Measurements from ENCODE around the gene CAMK2D. TPM values are rescaled to one million over a fixed set of nuclear protein-coding genes. Genes with fewer than 3 reads are reported as not detected.

CAMK2D gene
- total and polyA plus RNA-seq, 4 donors = 10.1 to 31.0 (median 25.6) TPM

- 90% methylated on average over 4 of the region's 4 CpGs for WGBS
- Histone ChIP-seq H3K9ac (ENCODE audit: low read depth in 1 of 2, low read length in 2 of 2) (no peak overlapping the region), H3K9me3 (ENCODE audit: control insufficient read depth in 4 of 4, low read length in 3 of 4) (no peaks in the 10 kb centered on the region), H3K36me3 (ENCODE audit: control insufficient read depth in 4 of 4, insufficient read depth in 3 of 4, low read depth in 1 of 4, low read length in 3 of 4) (no peaks in the 10 kb centered on the region), H3K4me3 (ENCODE audit: low read depth in 1 of 3, low read length in 3 of 3) (no peak overlapping the region), H3K27ac (ENCODE audit: low read depth in 1 of 2, low read length in 2 of 2) (no peak overlapping the region), H3K4me1 (ENCODE audit: control insufficient read depth in 4 of 4, insufficient read depth in 4 of 4, low read length in 3 of 4) (peaks cover 0 to 23% (median 8%) of the 10 kb centered on the region in 4 donors), H3K27me3 (ENCODE audit: control insufficient read depth in 4 of 4, insufficient read depth in 4 of 4, low read length in 3 of 4) (no peaks in the 10 kb centered on the region)
- TF ChIP-seq FOXA1 (IDR thresholded peaks at IDR 0.05) = no peak
- TF ChIP-seq CTCF (IDR thresholded peaks at IDR 0.05; ENCODE audit: low read depth, low read length, missing input control) = no peak
- no peak for TF ChIP-seq JUND (IDR thresholded peaks at IDR 0.05)
- TF ChIP-seq TAF1 (conservative IDR thresholded peaks at IDR 0.05) = no peak
- no peak for TF ChIP-seq EGR1 (IDR thresholded peaks at IDR 0.05; ENCODE audit: low read depth in 2 of 2)
- TF ChIP-seq YY1 (IDR thresholded peaks at IDR 0.05) = no peak
- TF ChIP-seq RAD21 (IDR thresholded peaks at IDR 0.05) = no peak
- no peak for TF ChIP-seq GABPA (IDR thresholded peaks at IDR 0.05 in 1 of 2, conservative IDR thresholded peaks at IDR 0.05 in 1 of 2)
- no peak for TF ChIP-seq SP1 (IDR thresholded peaks at IDR 0.05)
- TF ChIP-seq MAX (IDR thresholded peaks at IDR 0.05) = no peak
- TF ChIP-seq ATF3 (IDR thresholded peaks at IDR 0.05) = no peak
- TF ChIP-seq HNF4G (IDR thresholded peaks at IDR 0.05) = no peak
- TF ChIP-seq RXRA (IDR thresholded peaks at IDR 0.05) = no peak
- DNase-seq (ENCODE audit: low spot score) = no peak
Observed at GRCh38 chr4:113619526-113619925, 142.0 kb downstream of the CAMK2D start.

GRCh38 chr4:113618205-113618604 lies 143.3 kb downstream of the CAMK2D start:
- Histone ChIP-seq H3K9ac (ENCODE audit: low read depth in 1 of 2, low read length in 2 of 2) (peak overlapping the region in 1 of 2 donors; percentile 38), H3K27ac (ENCODE audit: low read depth in 1 of 2, low read length in 2 of 2) (no peak overlapping the region), H3K27me3 (ENCODE audit: control insufficient read depth in 4 of 4, insufficient read depth in 4 of 4, low read length in 3 of 4) (no peaks in the 10 kb centered on the region), H3K4me1 (ENCODE audit: control insufficient read depth in 4 of 4, insufficient read depth in 4 of 4, low read length in 3 of 4) (peaks cover 0 to 23% (median 10%) of the 10 kb centered on the region in 4 donors), H3K9me3 (ENCODE audit: control insufficient read depth in 4 of 4, low read length in 3 of 4) (no peaks in the 10 kb centered on the region), H3K36me3 (ENCODE audit: control insufficient read depth in 4 of 4, insufficient read depth in 3 of 4, low read depth in 1 of 4, low read length in 3 of 4) (no peaks in the 10 kb centered on the region), H3K4me3 (ENCODE audit: low read depth in 1 of 3, low read length in 3 of 3) (no peak overlapping the region)
- WGBS = 23% methylated on average over 2 of the region's 2 CpGs
- no peak for DNase-seq (ENCODE audit: low spot score)
- TF ChIP-seq YY1 (IDR thresholded peaks at IDR 0.05) = peak; percentile 16
- TF ChIP-seq JUND (IDR thresholded peaks at IDR 0.05) = no peak
- TF ChIP-seq ZBTB33 (IDR thresholded peaks at IDR 0.05) = no peak

GRCh38 chr4:113617195-113617594 lies 144.3 kb downstream of the CAMK2D start:
- TF ChIP-seq HNF4G (IDR thresholded peaks at IDR 0.05) (no peak), SP1 (IDR thresholded peaks at IDR 0.05) (no peak), RAD21 (IDR thresholded peaks at IDR 0.05) (no peak), CTCF (IDR thresholded peaks at IDR 0.05; ENCODE audit: low read depth, low read length, missing input control) (no peak)
- H3K27me3 ChIP-seq (ENCODE audit: control insufficient read depth in 4 of 4, insufficient read depth in 4 of 4, low read length in 3 of 4) = no peaks in the 10 kb centered on the region
- H3K9me3 ChIP-seq (ENCODE audit: control insufficient read depth in 4 of 4, low read length in 3 of 4) = no peaks in the 10 kb centered on the region
- no peak for DNase-seq (ENCODE audit: low spot score)
- H3K4me1 ChIP-seq (ENCODE audit: control insufficient read depth in 4 of 4, insufficient read depth in 4 of 4, low read length in 3 of 4) = peaks cover 2 to 30% (median 10%) of the 10 kb centered on the region in 4 donors
- no peaks in the 10 kb centered on the region for H3K36me3 ChIP-seq (ENCODE audit: control insufficient read depth in 4 of 4, insufficient read depth in 3 of 4, low read depth in 1 of 4, low read length in 3 of 4)
- 96% methylated on average over 6 of the region's 6 CpGs for WGBS
- no peak overlapping the region for H3K27ac ChIP-seq (ENCODE audit: low read depth in 1 of 2, low read length in 2 of 2)
- no peak overlapping the region for H3K9ac ChIP-seq (ENCODE audit: low read depth in 1 of 2, low read length in 2 of 2)
- no peak overlapping the region for H3K4me3 ChIP-seq (ENCODE audit: low read depth in 1 of 3, low read length in 3 of 3)
